ENCODE results near the gene FSTL4.
"Not testable (repeated sequence)": the region's sequence is repeated elsewhere in the genome, so short reads cannot be mapped to it uniquely, and the experiment has no call there.

FSTL4 gene

GRCh38 chr5:133399247-133399891, 213.0 kb downstream of the FSTL4 start:
- no peak for DNase-seq

GRCh38 chr5:133398646-133399101, 213.7 kb downstream of the FSTL4 start:
- DNase-seq: no peak

GRCh38 chr5:133397990-133398645, 214.2 kb downstream of the FSTL4 start:
- DNase-seq: no peak

- DNase-seq: no peak
Observed at GRCh38 chr5:133397348-133397747, 215.0 kb downstream of the FSTL4 start.

- DNase-seq: no peak
Observed at GRCh38 chr5:133396814-133397213, 215.5 kb downstream of the FSTL4 start.

- no peak for DNase-seq
Observed at GRCh38 chr5:133396187-133396741, 216.1 kb downstream of the FSTL4 start.

GRCh38 chr5:133395207-133395606, 217.1 kb downstream of the FSTL4 start:
- DNase-seq: not testable (repeated sequence)

- not testable (repeated sequence) for DNase-seq
Observed at GRCh38 chr5:133394477-133394817, 217.9 kb downstream of the FSTL4 start.

GRCh38 chr5:133393776-133394476, 218.4 kb downstream of the FSTL4 start:
- no peak for DNase-seq

- DNase-seq: no peak
Observed at GRCh38 chr5:133392448-133392847, 219.9 kb downstream of the FSTL4 start.

- no peak for DNase-seq
Observed at GRCh38 chr5:133391354-133392136, 220.8 kb downstream of the FSTL4 start.

GRCh38 chr5:133390416-133391353, 221.7 kb downstream of the FSTL4 start:
- DNase-seq: no peak

GRCh38 chr5:133389066-133389590, 223.2 kb downstream of the FSTL4 start:
- no peak for DNase-seq

GRCh38 chr5:133387621-133388020, 224.7 kb downstream of the FSTL4 start:
- DNase-seq: no peak

GRCh38 chr5:133387091-133387490, 225.2 kb downstream of the FSTL4 start:
- no peak for DNase-seq

- no peak for DNase-seq
Observed at GRCh38 chr5:133386662-133387061, 225.7 kb downstream of the FSTL4 start.

GRCh38 chr5:133385346-133385745, 227.0 kb downstream of the FSTL4 start:
- no peak for DNase-seq

GRCh38 chr5:133384903-133385302, 227.4 kb downstream of the FSTL4 start:
- no peak for DNase-seq

- no peak for DNase-seq
Observed at GRCh38 chr5:133384120-133384855, 228.1 kb downstream of the FSTL4 start.

GRCh38 chr5:133383580-133383939, 228.8 kb downstream of the FSTL4 start:
- no peak for DNase-seq

Measured in activated gamma-delta T cell (primary cell).